HUES64 (cell line): ENCODE data around the gene FCHSD2.

ENCODE experiments used
- H3K27ac ChIP-seq: 2 replicates; pipeline ENCODE4 v1.7.0; 2013; ENCODE audit warnings: low read depth, low read length, inconsistent platforms
- H3K27me3 ChIP-seq: 2 replicates; pipeline ENCODE4 v1.6.1; 2013; ENCODE audit warnings: mild to moderate bottlenecking, low read length; ENCODE audit not compliant: insufficient read depth
- H3K36me3 ChIP-seq: 2 replicates; pipeline ENCODE4 v1.6.1; 2013; ENCODE audit warnings: mild to moderate bottlenecking, low read length; ENCODE audit not compliant: insufficient read depth
- H3K4me1 ChIP-seq: 2 replicates; pipeline ENCODE4 v1.6.1; 2013; ENCODE audit warnings: mild to moderate bottlenecking, low read length, moderate library complexity; ENCODE audit not compliant: insufficient read depth
- H3K4me3 ChIP-seq: 2 replicates; pipeline ENCODE4 v1.5.1; 2013; ENCODE audit warnings: mild to moderate bottlenecking, low read length, moderate library complexity
- H3K9ac ChIP-seq: 2 replicates; pipeline ENCODE4 v1.6.1; 2013; ENCODE audit warnings: mild to moderate bottlenecking, low read depth, low read length
- H3K9me3 ChIP-seq: 2 replicates; pipeline ENCODE4 v1.6.1; 2013; ENCODE audit warnings: low read depth, low read length; ENCODE audit not compliant: insufficient read depth
- WGBS: fragments of 150-250, 120-280 bp; methylation state at CpG from one replicate; pipeline ENCODE4 v1.1.7; 2013; ENCODE audit warnings: missing lambda C conversion rate; 5-methylcytosine and 5-hydroxymethylcytosine counted together

Gene FCHSD2

DNA sequence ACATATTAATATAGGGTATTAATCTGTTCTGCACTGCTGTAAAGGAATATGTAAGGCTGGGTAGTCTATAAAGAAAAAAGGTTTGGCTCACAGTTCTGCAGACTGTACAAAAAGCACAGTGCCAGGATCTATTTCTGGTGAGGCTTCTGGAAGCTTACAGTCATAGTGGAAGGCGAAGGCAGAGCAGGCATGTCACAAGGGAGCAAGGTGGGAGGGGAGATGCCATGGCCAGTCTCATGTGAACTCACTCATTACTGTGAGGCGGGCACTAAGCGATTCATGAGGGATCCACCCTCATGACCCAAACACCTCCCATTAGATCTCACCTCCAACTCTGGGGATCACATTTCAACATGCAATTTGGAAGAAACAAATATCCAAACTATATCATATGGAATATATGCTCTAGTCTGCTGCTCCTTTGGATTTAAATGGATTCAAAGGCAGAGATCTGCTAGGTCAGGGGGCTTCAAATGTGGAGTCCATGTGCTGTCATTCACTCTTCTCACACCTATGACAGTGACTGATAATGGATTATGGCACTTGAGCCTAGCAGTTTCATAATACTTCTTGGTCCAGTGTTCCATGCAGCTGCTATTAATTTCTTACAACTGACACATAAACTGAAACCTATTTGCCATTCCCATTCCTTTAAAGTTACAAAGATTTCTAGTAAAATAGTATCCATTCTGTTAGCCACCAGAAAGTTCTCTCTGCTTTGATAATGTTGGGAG, 182.0 kb downstream of the FCHSD2 start:
- Histone ChIP-seq H3K9me3 (no peaks in the 10 kb centered on the region), H3K4me3 (no peak overlapping the region), H3K9ac (no peak overlapping the region), H3K27ac (no peak overlapping the region), H3K27me3 (no peaks in the 10 kb centered on the region), H3K4me1 (no peaks in the 10 kb centered on the region), H3K36me3 (no peaks in the 10 kb centered on the region)
- 93% methylated on average over 3 of the region's 3 CpGs for WGBS

DNA sequence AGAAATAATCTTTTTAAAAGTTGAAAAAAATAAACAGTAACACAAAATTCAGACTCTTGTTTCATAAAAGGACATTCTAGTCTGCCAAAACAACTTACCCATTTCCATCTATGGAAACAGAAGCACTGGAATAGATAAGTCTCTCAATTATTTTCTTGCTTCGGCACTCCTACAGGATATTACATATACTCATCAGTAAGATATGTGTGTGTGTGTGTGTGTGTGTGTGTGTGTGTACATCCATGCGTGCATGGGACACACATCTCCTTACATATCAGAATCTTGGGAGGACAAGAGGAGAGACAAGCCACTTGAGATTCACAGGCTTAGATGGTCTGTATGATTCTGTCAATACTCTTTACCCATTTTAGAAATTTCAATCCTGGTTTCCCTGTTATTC, 183.3 kb downstream of the FCHSD2 start:
- Histone ChIP-seq H3K4me1 (no peaks in the 10 kb centered on the region), H3K27me3 (no peaks in the 10 kb centered on the region), H3K4me3 (no peak overlapping the region), H3K27ac (no peak overlapping the region), H3K36me3 (no peaks in the 10 kb centered on the region), H3K9ac (no peak overlapping the region), H3K9me3 (no peaks in the 10 kb centered on the region)
- no CpG with 5 or more reads among the region's 2 CpGs for WGBS

DNA sequence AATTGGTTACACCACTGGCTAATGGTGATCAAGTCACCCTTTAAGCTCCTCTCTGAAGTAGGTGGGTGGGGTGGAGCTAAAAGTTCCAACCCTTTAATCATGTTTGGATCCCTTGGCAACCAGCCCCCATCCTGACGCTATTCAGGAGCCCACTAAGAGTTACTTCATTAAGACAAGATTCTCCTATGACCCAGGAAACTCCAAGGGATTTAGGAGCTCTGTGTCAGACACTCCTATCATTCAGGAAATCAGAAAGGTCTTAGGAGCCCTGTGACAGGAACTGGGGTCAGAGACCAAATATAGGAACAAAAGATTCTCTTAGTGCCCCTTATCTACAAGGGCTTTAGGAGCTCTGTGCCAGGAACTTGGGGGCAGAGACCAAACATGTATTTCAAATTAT, 186.7 kb downstream of the FCHSD2 start:
- H3K27ac ChIP-seq, result no peak overlapping the region
- peaks cover 9% of the 10 kb centered on the region for H3K4me1 ChIP-seq
- no peaks in the 10 kb centered on the region for H3K36me3 ChIP-seq
- no peak overlapping the region for H3K9ac ChIP-seq
- no peak overlapping the region for H3K4me3 ChIP-seq
- H3K9me3 ChIP-seq, result no peaks in the 10 kb centered on the region
- no peaks in the 10 kb centered on the region for H3K27me3 ChIP-seq
- WGBS, result 70% methylated on average over 1 of the region's 1 CpG

DNA sequence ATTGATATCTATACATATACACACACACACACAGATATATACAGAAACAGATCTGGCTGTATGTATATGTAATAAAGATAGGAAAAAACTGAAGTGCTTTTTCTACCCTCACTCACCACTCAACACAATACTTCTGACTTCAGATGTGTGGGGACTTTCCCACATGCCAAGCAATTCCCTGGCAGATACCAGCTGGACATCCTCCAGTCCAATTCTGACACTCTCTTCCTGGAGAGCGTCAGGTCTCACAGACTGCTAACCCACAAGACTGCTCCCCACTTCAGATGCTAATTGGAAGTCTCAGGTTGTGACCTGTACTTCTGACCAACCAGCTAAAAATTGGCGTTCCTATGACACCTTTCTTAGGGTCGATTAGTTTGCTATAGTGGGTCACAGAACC, 187.3 kb downstream of the FCHSD2 start:
- Histone ChIP-seq H3K27me3 (no peaks in the 10 kb centered on the region), H3K9ac (no peak overlapping the region), H3K4me1 (peaks cover 12% of the 10 kb centered on the region), H3K4me3 (no peak overlapping the region), H3K9me3 (no peaks in the 10 kb centered on the region), H3K27ac (no peak overlapping the region), H3K36me3 (no peaks in the 10 kb centered on the region)
- 96% methylated on average over 3 of the region's 3 CpGs for WGBS

DNA sequence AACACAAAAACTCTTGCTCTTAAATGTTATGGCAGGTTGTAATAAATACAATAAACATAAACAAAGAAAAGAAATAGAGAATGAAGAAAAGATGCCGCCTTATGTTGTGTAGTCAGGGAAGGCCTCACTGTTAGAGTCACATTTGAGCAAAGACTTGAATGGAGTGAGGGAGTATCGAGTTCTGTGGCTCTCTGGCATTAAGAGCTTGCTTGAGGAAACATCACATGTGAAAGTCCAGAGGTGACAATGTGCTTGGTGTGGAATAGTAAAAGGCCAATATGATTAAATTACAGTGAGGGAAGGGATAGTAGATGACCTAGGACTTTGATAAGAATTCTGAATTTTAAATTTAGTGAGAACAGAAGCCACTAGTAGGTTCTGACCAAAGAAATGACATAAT, 188.5 kb downstream of the FCHSD2 start:
- no peaks in the 10 kb centered on the region for H3K9me3 ChIP-seq
- WGBS, result 92% methylated on average over 2 of the region's 2 CpGs
- no peak overlapping the region for H3K27ac ChIP-seq
- no peaks in the 10 kb centered on the region for H3K27me3 ChIP-seq
- H3K36me3 ChIP-seq, result no peaks in the 10 kb centered on the region
- H3K9ac ChIP-seq, result no peak overlapping the region
- H3K4me1 ChIP-seq, result peaks cover 12% of the 10 kb centered on the region
- no peak overlapping the region for H3K4me3 ChIP-seq

DNA sequence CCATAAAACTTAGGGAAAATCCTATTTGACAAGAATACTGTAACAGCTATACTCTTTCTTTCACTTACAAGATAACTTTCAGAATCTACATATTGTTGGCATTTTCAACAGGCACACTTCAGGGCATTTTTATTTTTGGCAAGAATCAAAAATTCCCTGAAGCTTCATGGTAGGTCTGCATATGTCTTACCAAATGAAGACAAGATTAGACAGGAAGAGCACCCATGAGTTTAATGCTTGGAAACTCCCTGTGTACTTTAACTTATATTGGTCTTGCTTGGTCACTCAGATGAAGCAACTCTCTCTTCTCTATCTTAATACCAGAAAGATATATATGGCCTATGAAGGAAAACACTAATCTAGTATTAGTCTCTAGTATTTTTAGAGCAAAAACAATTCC, 190.2 kb downstream of the FCHSD2 start:
- Histone ChIP-seq H3K36me3 (no peaks in the 10 kb centered on the region), H3K27ac (no peak overlapping the region), H3K4me3 (no peak overlapping the region), H3K9me3 (no peaks in the 10 kb centered on the region), H3K4me1 (peaks cover 12% of the 10 kb centered on the region), H3K27me3 (no peaks in the 10 kb centered on the region), H3K9ac (no peak overlapping the region)

DNA sequence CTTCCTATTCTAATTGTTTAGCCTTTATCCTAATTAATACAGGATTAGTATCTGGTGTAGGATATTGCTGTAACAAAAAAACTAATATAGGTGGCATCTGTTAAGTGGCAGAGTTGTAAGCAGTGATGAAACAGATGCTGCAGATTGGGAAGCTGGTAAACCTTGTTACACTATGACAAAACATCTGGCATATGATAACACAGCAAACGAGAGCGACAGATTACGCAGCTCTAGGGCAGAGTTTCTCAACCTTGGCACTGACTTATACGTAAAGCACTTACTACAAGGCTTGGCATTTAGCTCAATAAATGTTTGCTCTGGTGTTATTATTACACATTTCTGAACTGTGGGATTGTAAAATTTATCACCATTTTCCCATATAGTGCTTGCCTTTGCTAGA, 190.9 kb downstream of the FCHSD2 start:
- WGBS, result 90% methylated on average over 4 of the region's 4 CpGs
- Histone ChIP-seq H3K4me1 (peaks cover 12% of the 10 kb centered on the region), H3K27me3 (no peaks in the 10 kb centered on the region), H3K9ac (no peak overlapping the region), H3K27ac (no peak overlapping the region), H3K4me3 (no peak overlapping the region), H3K36me3 (no peaks in the 10 kb centered on the region), H3K9me3 (no peaks in the 10 kb centered on the region)

DNA sequence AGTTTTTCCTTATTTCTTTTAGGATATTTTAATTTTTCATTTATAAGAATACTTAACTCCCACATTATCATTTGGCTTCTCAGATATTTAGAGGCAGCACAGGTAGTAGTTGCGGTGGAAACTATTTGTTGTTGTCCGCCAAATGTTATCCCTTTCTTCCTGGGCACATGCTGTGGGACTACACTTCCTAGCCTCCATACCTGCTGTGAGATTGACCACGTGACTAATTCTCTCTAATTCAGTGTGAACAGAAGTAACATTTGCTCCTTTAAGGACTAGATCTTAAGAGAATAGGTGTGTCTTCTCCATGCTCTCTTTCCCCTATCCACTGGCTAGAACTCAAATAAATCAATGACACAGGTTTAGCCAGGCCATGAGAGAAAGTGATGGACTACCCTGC, 191.4 kb downstream of the FCHSD2 start:
- H3K4me1 ChIP-seq, result peaks cover 12% of the 10 kb centered on the region
- no peaks in the 10 kb centered on the region for H3K9me3 ChIP-seq
- H3K9ac ChIP-seq, result no peak overlapping the region
- H3K27ac ChIP-seq, result no peak overlapping the region
- no peaks in the 10 kb centered on the region for H3K36me3 ChIP-seq
- no peaks in the 10 kb centered on the region for H3K27me3 ChIP-seq
- 16% methylated on average over 3 of the region's 3 CpGs for WGBS
- H3K4me3 ChIP-seq, result no peak overlapping the region

DNA sequence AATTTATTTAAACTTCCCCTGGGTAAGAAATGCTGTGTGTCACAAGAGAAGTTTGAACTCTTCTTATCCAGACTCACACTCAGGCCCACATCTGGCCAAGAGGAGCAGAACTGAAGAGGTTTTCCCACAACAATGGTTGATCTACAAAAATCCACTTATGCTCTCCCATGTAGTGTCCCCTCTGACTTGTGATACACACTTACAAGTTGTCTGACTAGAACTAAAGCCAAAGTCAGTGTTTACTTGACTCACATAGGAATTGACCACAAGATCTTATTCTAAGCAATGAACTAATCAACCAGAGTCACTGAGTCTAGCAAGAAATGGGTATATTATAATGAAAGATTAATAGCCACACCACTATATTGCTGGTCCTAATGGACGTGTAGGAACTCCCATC, 194.9 kb downstream of the FCHSD2 start:
- H3K4me1 ChIP-seq, result peaks cover 12% of the 10 kb centered on the region
- H3K36me3 ChIP-seq, result no peaks in the 10 kb centered on the region
- H3K27me3 ChIP-seq, result no peaks in the 10 kb centered on the region
- H3K9me3 ChIP-seq, result no peaks in the 10 kb centered on the region
- H3K4me3 ChIP-seq, result no peak overlapping the region
- no peak overlapping the region for H3K27ac ChIP-seq
- H3K9ac ChIP-seq, result no peak overlapping the region
- WGBS, result no CpG with 5 or more reads among the region's 1 CpG

DNA sequence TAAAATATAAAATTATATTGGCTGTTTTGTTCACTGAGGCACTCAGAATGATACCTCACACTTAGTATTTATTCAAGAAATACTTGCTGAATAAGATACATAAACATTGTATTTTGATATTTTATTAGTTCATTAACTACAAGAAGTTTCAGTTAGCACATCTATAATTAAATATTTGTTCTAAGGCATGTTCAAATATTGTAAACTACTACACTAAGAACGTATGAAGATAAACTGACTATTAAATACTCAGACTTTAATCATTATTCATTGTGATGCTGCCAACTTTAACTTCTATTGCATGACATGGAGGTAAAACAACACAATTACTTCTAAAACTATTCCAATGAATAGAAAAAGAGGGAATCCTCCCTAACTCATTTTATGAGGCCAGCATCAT, 198.5 kb downstream of the FCHSD2 start:
- WGBS, result 100% methylated on average over 1 of the region's 1 CpG
- no peak overlapping the region for H3K4me3 ChIP-seq
- H3K27me3 ChIP-seq, result no peaks in the 10 kb centered on the region
- H3K9ac ChIP-seq, result no peak overlapping the region
- no peaks in the 10 kb centered on the region for H3K36me3 ChIP-seq
- no peaks in the 10 kb centered on the region for H3K9me3 ChIP-seq
- H3K4me1 ChIP-seq, result no peaks in the 10 kb centered on the region
- H3K27ac ChIP-seq, result no peak overlapping the region

DNA sequence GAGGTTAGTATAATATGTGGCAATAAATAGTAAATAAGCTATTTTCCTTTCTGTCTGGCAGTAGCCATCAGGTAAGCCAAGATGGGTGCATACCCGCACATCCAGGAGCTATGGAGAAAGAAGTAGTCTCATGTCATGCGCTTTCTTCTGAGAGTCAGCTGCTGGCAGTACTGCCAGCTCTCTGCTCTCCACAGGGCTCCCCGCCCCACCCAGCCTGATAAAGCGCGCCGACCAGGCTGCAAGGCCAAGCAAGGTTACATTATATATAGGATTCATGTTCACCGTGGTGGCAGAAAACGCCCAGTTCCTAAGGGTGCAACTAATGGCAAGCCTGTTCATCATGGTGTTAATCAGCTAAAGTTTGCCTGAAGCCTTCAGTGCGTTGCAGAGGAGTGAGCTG, 201.7 kb downstream of the FCHSD2 start:
- H3K9ac ChIP-seq, result no peak overlapping the region
- H3K4me1 ChIP-seq, result no peaks in the 10 kb centered on the region
- H3K4me3 ChIP-seq, result no peak overlapping the region
- 95% methylated on average over 9 of the region's 9 CpGs for WGBS
- no peaks in the 10 kb centered on the region for H3K36me3 ChIP-seq
- H3K27ac ChIP-seq, result no peak overlapping the region
- no peaks in the 10 kb centered on the region for H3K9me3 ChIP-seq
- no peaks in the 10 kb centered on the region for H3K27me3 ChIP-seq

DNA sequence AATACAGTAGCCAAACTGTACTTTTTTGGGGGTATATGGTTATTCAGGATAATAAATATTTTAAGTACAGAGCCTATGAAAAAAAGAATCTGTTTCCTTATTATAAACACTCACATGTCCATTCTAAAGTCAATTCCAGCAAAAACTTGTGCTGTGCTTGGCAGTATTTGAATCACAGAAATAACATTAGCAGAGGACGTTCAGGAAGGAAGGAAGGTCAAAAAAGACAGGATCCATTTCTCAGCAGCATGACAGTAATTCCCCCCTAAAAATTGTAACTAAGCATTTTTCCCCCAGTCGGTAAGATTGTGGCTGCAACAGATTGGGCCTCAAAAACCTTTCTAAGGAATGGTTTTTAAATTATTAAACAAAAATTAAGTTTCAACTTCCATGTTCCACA, 203.1 kb downstream of the FCHSD2 start:
- Histone ChIP-seq H3K4me1 (no peaks in the 10 kb centered on the region), H3K9me3 (no peaks in the 10 kb centered on the region), H3K27me3 (no peaks in the 10 kb centered on the region), H3K27ac (no peak overlapping the region), H3K4me3 (no peak overlapping the region), H3K36me3 (no peaks in the 10 kb centered on the region), H3K9ac (no peak overlapping the region)
- WGBS, result 96% methylated on average over 2 of the region's 2 CpGs
